Measurements from ENCODE around the gene TAPT1.

- TF ChIP-seq CTCF (IDR thresholded peaks at IDR 0.05) (no peak), POLR2A (IDR thresholded peaks at IDR 0.05) (no peak)
Observed at GRCh38 chr4:16269240-16269639, 43.0 kb upstream of the TAPT1 start.
